ENCODE results near the gene CTTN. TPM values are rescaled to one million over a fixed set of nuclear protein-coding genes. Genes with fewer than 3 reads are reported as not detected.
"Not testable (repeated sequence)": the region's sequence is repeated elsewhere in the genome, so short reads cannot be mapped to it uniquely, and the experiment has no call there.

Gene CTTN
- total RNA-seq, 1 donor from 2014 or later = 441 TPM

GRCh38 chr11:70381872-70382861 is 16.2 kb upstream of the CTTN start:
- no peak for DNase-seq

- no peak for DNase-seq
Observed at GRCh38 chr11:70383664-70384565, 14.4 kb upstream of the CTTN start.

- no peak for DNase-seq
Observed at GRCh38 chr11:70384566-70385152, 13.7 kb upstream of the CTTN start.

- no peak for DNase-seq
Observed at GRCh38 chr11:70387564-70387963, 10.8 kb upstream of the CTTN start.

- no peak for DNase-seq
Observed at GRCh38 chr11:70389201-70389600, 9.1 kb upstream of the CTTN start.

GRCh38 chr11:70390882-70391281 is 7.4 kb upstream of the CTTN start:
- DNase-seq = not testable (repeated sequence)

GRCh38 chr11:70394211-70394950 is 3.9 kb upstream of the CTTN start:
- no peak for DNase-seq

GRCh38 chr11:70397336-70397982 is 870 bp upstream of the CTTN start:
- peak; percentile 51 for DNase-seq

- DNase-seq = no peak
Observed at GRCh38 chr11:70398834-70399680, 728 bp downstream of the CTTN start.

GRCh38 chr11:70399681-70400112 is 1.4 kb downstream of the CTTN start:
- peak; percentile 96 for DNase-seq

- no peak for DNase-seq
Observed at GRCh38 chr11:70400643-70401042, 2.3 kb downstream of the CTTN start.

GRCh38 chr11:70402016-70402415 is 3.7 kb downstream of the CTTN start:
- DNase-seq = no peak

- no peak for DNase-seq
Observed at GRCh38 chr11:70402685-70403084, 4.4 kb downstream of the CTTN start.

GRCh38 chr11:70404244-70404643 is 5.9 kb downstream of the CTTN start:
- no peak for DNase-seq

- DNase-seq = no peak
Observed at GRCh38 chr11:70405679-70406395, 7.5 kb downstream of the CTTN start.

GRCh38 chr11:70407121-70407520 is 8.8 kb downstream of the CTTN start:
- DNase-seq = no peak

- DNase-seq = no peak
Observed at GRCh38 chr11:70407814-70408213, 9.5 kb downstream of the CTTN start.

GRCh38 chr11:70408326-70408725 is 10.0 kb downstream of the CTTN start:
- not testable (repeated sequence) for DNase-seq

GRCh38 chr11:70409437-70409836 is 11.1 kb downstream of the CTTN start:
- DNase-seq = no peak

- DNase-seq = no peak
Observed at GRCh38 chr11:70409871-70410270, 11.5 kb downstream of the CTTN start.
